NCI-H2081 (cell line): ENCODE measurements around the gene C1QTNF5.
A peak's percentile ranks its signal among the peaks of the same experiment; 100 is the strongest.

Experiments used
- DNase-seq, 2 experiments: peaks; one replicate each; lab custom pipeline; 2025; lab: John Stamatoyannopoulos, UW

The C1QTNF5 gene

DNA sequence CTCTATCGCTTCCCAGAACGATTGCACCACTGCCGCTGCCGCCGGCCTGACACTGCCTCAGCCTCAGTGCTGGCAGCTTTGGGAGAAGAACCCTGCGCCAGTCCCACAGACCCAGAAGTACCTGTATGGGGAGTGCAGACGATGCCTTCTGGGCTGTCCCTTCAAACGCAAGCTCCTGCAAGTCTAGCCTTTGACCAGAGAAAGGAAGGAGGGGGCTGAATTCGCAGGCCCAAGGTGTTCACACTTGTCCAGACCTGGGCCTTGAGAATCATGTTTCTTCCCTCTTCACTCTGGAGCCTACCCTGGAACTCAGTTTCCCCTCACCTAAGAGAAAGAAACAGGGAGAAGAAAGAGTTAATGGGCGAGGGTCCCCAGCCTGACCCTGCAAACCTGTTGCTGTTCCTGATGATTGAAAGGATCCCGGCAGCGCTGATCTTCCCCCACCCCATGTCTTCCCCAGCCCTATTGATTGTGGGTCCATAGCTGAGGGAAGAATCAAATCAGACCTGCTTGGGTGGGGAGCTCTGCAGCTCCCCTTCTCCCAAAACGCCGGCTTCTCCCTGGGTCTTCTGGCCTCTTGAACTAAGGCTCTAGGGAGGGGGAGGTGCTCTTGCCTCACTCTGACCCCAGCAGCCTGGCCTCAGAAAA, 23.0 kb downstream of the C1QTNF5 start:
- no peak for DNase-seq

DNA sequence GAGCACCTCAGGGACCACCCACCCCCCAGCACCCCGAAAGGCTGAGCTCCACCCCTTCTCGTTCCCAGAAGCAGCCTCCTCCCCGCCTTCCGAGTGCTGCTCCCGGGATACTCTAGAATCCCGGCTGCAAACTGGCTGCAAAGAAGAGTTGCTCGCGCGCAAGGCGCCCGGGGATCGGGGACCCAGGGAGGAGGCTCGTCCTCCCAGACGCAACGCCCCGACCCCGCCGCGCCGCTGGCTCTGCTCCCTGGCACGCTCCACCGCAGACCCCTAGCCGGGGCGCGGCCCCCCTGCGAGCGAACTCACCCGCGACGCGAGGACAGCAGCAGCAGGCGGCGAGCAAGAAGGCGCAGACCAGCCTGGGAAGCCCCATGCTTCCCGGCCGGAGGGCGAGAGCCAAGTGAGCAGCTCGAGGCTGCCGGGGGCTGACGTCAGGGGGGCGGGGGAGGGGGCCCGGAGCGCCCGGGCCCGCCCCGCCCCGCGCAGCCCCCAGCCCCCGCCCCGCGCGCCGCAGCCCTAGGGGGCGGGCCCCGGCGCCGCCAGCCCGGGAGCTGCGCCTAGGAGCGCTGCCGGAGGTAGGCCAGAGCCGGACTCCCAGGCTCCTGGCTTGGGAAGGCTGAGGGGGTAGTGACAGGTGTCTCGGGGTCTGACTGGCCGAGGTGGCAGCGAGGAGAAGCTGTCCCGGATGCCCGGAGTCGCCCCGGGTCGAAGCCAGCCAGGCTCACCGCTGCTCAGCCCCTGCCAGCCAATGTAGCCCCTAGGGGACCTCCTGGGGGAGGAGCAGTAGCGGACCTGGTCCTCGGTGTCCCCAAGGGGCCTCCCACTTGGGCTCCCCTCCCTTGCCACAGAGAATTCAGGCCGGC, 23.7 kb downstream of the C1QTNF5 start, which contains the start of gene MCAM:
MCAM (minus strand) TSS at position 402 of the 863 bp plus-strand sequence; CDS start at position 373, 29 bp downstream.
- peak; percentile 19 to 33 for DNase-seq

DNA sequence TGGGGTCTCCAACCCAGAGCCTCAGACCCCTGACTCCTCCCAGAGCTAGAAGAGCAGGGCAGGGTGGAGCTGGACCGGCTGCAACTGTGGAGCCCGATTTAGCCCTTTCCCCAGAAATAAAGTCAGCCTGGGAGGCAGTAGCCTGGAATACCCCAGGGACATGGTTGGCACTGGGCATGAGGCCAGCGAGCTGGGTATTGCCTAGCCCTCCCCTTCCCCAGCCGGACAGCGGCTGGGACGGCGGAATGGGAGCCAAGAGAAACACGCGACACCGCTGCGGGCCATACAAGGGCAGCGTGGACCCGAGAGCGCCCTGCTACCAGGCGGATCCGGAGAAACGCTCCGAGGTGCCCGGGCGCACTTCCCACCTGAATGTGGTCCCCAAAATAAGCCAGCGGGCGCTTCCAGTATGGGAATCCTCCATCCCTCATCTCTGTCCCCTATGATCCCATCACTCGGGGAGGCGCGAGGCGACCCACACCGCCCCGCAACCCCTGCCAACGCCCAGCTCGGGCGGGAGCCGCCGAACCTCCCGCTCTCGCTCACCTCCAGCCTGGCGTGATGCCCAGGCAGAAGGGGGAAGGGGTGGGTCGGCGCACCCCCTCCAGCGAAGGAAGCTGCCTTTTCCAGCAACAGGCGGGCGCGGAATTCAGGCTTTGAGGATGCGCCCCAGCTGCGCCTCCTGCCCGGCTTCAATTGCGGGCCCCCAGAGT, 24.5 kb downstream of the C1QTNF5 start:
- peak; percentile 70 to 72 for DNase-seq

DNA sequence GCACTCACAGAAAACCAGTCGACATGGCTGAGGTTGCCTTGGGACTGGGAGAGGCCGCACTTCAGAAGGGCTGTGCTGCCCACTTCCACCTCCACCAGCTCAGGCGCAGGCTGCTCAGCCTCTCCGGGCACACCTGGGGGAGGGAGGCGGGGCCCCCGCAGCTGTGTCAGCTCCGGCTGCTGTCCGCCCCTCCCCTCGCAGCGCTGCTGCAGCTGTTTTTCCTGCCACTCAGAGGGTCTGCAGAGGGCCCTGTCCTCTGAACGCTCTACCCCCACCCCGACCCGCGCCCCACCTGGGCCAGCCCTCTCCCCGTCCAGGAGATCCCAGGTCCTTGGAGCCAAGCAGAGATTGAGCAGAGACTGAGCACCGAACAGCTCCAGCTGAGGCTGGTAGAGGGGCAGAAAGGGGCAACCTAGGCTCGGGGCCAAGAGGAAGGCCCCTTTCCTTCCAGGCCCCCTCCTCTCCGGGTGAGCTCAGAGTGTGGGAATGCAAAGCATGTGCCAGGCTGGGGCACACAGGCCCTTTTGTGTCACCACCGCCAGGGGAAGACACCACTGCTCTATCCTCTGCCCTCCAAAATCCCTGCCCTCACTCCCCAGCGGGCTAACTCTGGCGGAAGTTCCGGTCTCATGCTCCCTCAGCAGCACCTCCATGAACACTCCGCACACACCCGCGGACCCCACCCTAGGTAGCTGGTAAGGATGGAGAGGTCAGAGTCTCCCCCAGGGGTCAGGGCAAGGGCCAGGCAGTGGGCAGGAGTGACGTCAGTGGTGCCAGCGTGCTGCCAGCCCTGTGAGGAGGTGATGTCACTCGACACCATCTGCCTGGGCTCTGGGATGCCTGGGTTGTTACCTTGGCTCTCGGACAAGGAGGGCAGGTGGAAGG, 25.3 kb downstream of the C1QTNF5 start:
- peak in 1 of 2 experiments; percentile 59 for DNase-seq

DNA sequence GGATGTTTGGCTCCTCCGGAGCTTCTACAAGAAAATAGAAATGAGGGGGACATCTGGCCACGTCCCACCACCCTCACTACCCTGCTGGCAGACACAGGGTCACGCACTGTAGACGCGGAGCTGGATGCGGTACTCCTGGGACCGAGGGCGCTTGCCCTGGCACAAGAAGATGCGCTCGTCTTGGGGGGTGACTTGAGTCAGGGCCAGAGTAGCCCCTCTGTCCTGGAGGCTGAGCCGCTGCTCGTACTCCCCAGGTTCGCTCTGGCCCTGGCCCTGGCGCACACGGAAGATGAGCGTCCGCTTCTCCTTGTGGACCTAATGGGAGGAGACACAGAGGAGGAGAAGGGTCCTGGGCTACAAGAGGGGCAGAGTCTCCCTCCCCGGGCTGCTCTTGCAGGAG, 26.0 kb downstream of the C1QTNF5 start:
- no peak for DNase-seq

DNA sequence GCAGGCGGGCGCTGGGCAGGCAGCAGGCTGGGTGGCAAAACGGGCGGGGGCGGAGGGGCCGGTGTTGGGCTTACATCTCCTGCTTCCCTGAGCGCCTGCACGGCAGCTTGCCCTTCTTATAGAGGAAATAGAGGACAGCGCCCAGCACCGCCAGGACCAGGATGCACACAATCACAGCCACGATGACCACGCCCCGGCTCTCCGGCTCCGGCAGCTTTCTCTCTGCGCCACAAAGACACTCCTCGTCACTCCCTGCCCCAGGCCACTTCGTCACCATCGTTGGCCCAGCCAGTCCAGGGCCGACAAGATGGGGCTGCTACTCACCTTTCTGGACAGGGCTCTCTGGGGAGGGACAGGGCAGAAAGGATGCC, 30.0 kb downstream of the C1QTNF5 start:
- DNase-seq, result no peak

DNA sequence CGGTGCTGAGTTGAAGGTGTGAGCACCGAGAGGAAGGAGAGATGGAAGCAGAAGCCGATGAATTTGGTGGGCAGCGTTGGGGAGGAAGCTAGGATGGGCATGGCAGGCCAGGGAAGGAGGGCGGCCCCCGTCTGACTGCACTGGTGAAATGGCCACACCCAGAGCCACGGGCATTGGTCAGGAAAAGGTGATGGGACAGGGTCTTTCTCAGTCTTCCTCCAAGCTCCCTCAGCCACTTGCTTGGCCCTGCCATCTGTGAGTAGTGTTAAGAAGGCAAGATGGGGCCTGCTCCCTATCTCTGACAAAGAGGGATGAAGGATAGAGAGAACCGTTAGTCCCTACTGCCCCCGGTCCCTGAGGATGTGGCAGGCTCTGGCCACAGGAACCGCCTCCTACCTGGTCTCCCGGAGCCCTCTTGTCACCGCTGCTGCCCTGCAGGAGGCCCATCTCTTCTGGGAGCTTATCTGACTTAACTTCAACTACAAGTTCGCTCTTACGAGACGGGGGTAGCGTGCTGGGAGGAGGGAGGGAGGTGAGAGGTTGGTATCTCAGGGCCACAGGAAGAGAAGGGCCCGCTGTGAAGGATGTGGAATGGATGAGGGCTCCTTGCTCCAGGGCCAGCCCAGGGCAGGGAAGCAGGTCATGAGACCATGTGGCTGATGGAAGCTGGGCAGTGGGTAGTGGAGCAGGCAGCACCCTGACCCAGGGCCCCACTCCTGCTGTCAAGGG, 30.6 kb downstream of the C1QTNF5 start:
- DNase-seq, result no peak

DNA sequence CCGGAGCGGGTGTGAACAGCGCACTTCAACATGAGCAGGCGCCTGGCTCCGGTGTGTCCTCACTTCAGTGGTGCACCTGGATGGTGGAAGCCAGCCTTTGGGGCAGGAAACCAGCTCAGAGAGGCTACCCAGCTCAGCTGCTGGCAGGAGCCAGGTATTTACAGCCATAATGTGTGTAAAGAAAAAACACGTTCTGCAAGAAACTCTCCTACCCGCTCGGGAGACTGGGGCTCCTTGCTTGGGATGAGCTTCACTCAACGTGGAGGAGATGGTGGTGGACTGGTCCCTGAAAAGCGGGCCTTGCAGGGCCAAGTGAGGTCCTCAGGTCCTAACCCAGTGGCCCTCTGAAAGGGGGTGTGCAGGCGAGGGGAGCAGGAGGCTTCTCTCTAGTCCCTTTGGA, 31.3 kb downstream of the C1QTNF5 start:
- no peak for DNase-seq

DNA sequence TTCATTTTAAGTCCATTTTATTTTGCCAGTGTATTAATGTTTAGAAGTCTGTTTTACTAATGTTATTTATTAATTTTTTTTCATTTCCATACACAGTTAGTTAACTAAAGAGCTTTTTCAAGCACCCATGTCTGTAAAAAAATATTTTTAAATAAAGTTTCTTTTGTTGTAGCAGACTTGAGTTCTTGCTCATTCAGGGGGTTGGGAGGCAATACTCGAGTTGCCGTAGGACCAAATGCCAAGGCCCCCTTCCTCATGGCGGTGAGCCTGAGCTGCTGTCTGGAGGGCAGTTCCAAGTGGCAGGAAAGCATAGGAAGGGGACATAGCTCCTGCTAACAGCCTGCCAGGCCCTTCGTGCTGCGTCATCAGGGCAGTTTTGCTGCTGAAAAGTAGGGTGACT, 32.7 kb downstream of the C1QTNF5 start:
- no peak for DNase-seq

DNA sequence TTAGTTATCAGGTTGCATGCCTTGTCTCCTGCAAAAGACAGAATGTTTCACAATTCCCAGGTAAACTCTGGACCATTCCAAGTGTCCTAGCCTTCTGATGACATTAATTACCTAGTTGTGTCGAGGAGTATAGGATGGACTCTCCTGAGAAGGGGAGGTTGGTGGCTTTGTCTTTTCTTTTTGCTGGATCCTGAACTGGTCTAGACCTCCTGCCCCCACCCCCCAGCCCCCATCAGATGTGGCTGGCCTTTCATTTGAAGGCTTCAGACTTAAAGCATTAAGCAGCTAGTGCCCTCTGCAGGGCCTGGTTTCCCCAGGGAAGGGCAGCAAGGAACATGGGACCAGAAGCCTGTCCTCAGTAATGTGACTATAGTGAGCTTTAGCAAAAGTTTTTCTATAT, 33.5 kb downstream of the C1QTNF5 start:
- DNase-seq, result peak in 1 of 2 experiments; percentile 22

DNA sequence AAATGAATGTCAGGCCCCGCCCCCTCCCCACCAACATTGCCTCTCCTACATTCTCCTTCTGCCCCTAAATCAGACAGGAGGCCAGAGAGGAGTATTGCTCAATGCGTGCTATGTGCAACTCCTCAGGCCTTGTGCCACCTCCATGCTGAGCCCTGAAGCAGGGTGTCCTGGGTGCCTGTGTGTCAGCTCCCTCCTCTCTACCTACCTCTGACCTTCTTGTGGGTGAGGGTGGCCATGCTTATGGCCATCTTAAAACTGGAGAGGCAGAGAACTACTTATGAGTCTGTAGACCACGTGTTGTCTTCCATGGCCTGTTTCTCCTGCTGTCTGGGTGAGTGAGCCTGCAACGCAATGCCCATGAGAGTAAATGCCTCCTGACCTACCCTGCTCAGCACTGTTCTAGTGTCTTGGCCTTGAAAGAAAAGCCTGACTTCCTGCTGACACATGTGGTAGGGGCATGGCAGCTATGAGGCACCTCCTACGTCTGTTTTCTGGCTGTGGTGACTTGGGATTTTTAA, 34.3 kb downstream of the C1QTNF5 start:
- DNase-seq, result no peak

DNA sequence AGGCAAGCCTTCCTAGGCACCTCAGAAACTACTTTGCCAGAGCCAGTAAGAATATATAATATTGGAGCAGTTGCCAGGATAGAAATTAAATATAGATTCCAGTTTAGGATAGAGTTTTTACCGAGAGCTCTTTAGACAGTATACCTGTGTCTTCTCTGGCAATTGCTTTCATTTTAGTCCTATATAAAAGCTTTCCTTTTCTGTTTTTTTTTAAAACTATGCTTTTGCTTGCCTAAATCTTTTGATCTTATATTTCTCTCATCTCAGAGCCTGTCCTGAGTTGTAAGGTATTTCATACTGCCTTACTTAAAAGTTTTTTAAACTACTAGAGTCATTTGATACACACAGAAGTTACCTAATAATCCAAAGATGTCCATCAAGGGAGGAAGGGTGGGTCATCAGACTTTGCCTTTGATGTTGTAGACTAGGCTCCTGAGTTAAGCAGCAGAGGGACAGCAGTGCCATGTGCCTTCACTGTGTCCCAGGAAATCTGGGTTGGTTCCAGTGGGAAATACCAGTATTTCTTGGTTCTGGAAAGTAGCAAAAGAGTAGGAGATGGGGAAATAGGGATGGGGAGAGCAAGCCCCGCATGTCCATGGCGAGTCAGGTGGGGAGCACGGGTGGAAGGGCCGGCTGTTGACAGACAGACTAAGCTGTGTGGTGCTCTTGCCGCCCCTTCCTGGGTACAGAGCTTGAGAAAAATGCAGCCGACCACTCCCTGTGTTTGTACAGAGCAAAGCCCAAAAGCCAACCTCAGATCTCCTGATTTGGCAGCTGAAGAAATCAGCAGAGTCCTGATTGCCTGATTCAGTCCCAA, 34.9 kb downstream of the C1QTNF5 start:
- DNase-seq, result no peak

DNA sequence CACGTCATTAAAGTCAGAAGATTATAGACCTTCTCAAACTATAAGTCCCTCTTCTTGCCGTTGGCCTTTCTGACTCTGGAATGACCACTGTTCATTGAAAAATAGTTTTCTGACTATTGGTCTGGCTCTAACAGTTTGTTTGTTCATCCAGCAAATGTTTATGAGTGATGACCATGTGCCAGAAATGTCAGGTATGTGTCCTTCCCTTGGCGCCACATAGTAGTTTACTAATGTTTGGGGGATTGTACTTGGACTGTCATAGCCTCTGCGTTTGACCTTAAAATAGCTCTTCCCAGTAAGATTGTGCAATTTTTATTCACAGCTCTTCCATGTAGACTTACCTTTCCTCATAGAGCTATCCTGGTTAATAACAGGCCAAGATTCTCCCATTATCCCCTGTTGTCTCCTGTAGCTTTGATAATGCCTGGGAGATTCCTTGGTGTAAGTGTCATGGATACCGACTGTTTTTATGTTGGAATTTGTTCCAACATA, 37.4 kb downstream of the C1QTNF5 start:
- no peak for DNase-seq

DNA sequence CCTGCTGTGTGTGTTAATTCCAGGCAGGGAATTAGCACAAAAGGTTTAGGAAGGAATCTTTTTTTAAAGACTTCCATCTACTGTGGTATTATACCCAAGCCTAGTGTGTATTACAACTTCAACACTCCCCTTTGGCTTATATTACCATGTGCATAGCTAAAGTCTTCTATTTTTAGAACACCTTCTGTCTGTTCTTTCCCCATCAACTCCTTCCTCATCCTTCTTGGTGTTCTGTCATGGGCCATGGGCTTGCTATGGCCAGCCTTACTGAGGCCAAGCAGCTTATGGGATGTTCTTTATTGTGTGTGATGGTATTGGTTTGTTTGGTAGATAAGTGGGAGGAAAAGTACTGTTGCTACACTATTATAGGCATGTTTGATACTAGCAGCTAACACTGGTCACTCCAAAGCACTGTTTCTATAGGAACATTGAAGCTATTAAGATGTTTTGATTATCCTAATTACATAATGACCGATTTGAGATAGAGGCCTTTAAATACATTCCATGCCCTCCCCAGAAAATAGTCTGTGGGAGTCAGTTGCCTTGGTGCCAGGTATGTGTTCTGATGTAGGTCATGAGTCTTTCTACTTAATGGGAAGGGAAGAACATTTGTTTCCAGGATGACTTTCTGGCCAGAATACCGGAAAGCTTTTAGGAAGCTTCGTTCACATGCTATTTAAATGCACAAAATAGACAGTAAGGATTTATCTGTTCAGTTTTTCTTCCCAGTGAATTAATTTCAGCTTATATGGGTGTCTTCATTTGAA, 40.3 kb downstream of the C1QTNF5 start:
- no peak for DNase-seq

DNA sequence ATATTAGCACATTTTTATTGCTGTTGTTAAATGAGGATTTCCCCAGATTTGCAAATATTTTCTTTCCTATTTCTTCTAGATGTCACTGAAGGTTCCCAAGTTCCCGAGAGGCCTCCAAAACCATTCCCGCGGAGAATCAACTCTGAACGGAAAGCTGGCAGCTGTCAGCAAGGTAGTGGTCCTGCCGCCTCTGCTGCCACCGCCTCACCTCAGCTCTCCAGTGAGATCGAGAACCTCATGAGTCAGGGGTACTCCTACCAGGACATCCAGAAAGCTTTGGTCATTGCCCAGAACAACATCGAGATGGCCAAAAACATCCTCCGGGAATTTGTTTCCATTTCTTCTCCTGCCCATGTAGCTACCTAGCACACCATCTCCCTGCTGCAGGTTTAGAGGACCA, 41.3 kb downstream of the C1QTNF5 start:
- no peak for DNase-seq

DNA sequence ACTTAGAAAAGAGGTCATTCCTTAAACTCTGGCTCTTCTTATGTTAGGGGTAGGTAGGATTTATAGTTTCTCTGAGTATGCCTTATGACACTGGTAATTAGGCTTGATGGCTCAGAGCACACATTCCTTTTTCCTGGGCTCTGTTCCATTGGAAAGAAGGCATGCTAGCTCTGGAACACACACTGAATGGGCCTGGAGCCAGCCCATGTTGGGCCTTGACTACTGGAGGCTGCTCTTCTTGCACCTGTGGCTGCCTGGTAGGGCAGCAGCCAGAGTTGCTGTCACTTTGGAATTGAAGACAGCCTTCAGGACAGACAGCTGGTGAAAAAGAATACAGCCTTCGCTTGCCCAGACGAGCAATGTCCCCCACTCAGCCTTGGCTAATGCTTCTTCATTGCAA, 42.0 kb downstream of the C1QTNF5 start:
- no peak for DNase-seq

DNA sequence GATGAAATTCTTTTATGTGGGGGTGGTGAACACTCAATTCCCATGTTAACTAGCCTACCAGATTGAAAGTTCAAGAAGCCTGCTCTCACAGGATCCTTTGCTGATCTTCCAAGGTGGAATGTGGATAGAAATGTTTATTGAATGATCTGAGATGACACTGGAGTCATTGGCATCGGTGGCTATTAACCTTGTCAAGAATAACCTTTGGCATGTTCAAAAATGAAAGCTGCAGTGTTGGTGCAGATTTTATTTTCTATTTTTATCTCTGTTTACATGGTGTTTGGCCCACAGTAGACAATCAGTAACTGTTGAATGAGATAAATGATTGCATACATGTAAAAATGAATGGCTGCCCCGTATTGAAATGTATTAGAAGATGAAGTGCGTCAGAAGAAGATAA, 42.7 kb downstream of the C1QTNF5 start:
- no peak for DNase-seq

DNA sequence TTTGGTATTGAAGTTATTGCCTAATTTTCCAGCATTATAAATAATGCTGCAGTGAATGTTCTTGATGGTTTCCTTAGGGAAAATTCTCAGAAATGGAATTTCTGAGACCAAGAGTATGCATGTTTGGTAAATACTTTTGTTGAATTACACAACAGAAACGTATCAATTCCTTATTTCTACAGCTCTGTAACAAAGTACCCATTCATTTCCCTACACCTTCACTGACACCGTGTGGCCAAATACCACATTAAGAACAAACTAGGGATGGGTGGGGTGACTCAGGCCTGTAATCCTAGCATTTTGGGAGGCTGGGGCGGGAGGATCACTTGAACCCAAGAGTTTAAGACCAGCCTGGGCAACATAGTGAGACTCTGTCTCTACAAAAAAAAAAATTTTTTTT, 45.5 kb downstream of the C1QTNF5 start:
- no peak for DNase-seq

DNA sequence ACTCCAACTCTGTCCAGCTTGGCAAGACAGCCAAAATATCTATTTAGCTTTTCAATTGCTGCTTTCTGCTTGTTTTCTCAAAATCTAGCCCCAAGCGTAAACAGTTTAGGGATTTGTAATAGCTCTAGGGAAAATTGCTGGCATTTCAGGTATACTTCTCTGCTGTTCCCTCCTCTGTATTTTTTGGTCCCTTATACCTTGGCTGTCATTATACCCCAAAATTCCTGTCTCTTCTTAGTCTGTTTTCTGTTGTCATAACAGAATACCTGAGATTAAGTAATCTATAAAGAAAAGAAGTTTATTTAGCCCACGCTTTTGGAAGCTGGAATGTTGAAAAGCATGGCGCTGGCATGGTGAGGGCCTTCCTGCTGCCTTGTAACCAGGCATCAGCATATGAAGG, 47.2 kb downstream of the C1QTNF5 start:
- DNase-seq, result no peak
